CD8-positive, alpha-beta memory T cell (primary cell): ENCODE results near the gene CYB5R2. TPM values are rescaled to one million over a fixed set of nuclear protein-coding genes. Genes with fewer than 3 reads are reported as not detected.
A peak's percentile ranks its signal among the peaks of the same experiment; 100 is the strongest.

Experiments used
- CTCF ChIA-PET: fragments of 350-600 bp; sonication (Branson Sonifier 250); formaldehyde crosslinking; loops from one replicate; lab custom pipeline; 2021; ENCODE audit warnings: antibody characterized with exemption; lab: Charles Lee
- POLR2A ChIA-PET: fragments of 350-600 bp; sonication (Branson Sonifier 250); formaldehyde crosslinking; loops from one replicate; lab custom pipeline; 2021; ENCODE audit warnings: antibody characterized with exemption; lab: Charles Lee
- DNase-seq, 5 donors: peaks; one replicate each; pipeline versions ENCODE4 v3.0.0 to v3.0.0-alpha.2; 2020 to 2022; ENCODE audit warnings: mixed read lengths in 1 of 5
- H3K27ac ChIP-seq: one replicate; pipeline ENCODE4 v1.7.0; 2013; ENCODE audit warnings: low read depth, mild to moderate bottlenecking, low read length, moderate library complexity
- H3K27me3 ChIP-seq: 2 replicates; pipeline ENCODE4 v1.7.0; 2013; ENCODE audit warnings: low read length, mild to moderate bottlenecking; ENCODE audit not compliant: insufficient read depth, poor library complexity, severe bottlenecking
- H3K36me3 ChIP-seq: 2 replicates; pipeline ENCODE4 v1.7.0; 2013; ENCODE audit warnings: mild to moderate bottlenecking, low read length, moderate library complexity; ENCODE audit not compliant: insufficient read depth
- H3K4me1 ChIP-seq: 2 replicates; pipeline ENCODE4 v1.7.0; 2013; ENCODE audit warnings: mild to moderate bottlenecking, low read length, moderate library complexity; ENCODE audit not compliant: insufficient read depth
- H3K4me3 ChIP-seq: 2 replicates; pipeline ENCODE4 v1.7.0; 2013; ENCODE audit warnings: mild to moderate bottlenecking, low read length
- H3K9me3 ChIP-seq: 2 replicates; pipeline ENCODE4 v1.7.0; 2013; ENCODE audit warnings: mild to moderate bottlenecking, low read length
- H3K27ac Mint-ChIP-seq, 8 donors: one replicate each; pipeline ENCODE4 v1.8.0; 2020 to 2021; ENCODE audit warnings: mixed read lengths in 8 of 8, mild to moderate bottlenecking in 6 of 8, inconsistent platforms in 3 of 8, moderate library complexity in 3 of 8
- H3K27me3 Mint-ChIP-seq, 2 donors: one replicate each; pipeline ENCODE4 v1.8.0; 2020 to 2021; ENCODE audit warnings: mixed read lengths in 2 of 2, mild to moderate bottlenecking in 1 of 2, moderate library complexity in 1 of 2
- H3K36me3 Mint-ChIP-seq, 3 donors: one replicate each; pipeline ENCODE4 v1.8.0; 2020 to 2021; ENCODE audit warnings: mixed read lengths in 3 of 3, inconsistent platforms in 1 of 3, mild to moderate bottlenecking in 1 of 3
- H3K4me1 Mint-ChIP-seq, 3 donors: one replicate each; pipeline ENCODE4 v1.8.0; 2020 to 2021; ENCODE audit warnings: mixed read lengths in 3 of 3, inconsistent platforms in 1 of 3, mild to moderate bottlenecking in 1 of 3
- H3K4me3 Mint-ChIP-seq, 7 donors: one replicate each; pipeline ENCODE4 v1.8.0; 2020 to 2021; ENCODE audit warnings: mixed read lengths in 7 of 7, mild to moderate bottlenecking in 6 of 7, moderate library complexity in 4 of 7, inconsistent platforms in 2 of 7
- H3K9me3 Mint-ChIP-seq, 5 donors: one replicate each; pipeline ENCODE4 v1.8.0; 2020 to 2022; ENCODE audit warnings: mixed read lengths in 5 of 5, mild to moderate bottlenecking in 3 of 5, moderate library complexity in 2 of 5, inconsistent platforms in 1 of 5
- polyA plus RNA-seq: library from polyadenylated mRNA; unstranded; fragments of 300-500 nt; fragmentation: Illumina TruSeq; gene quantifications from one replicate; pipeline ENCODE4 v1.2.3, GENCODE V29; 2021
- total RNA-seq, 2 experiments: library from RNA; stranded (reverse); gene quantifications; one replicate each; pipeline ENCODE4 v1.2.3, GENCODE V29; 2021

Gene CYB5R2
- total and polyA plus RNA-seq, 3 experiments from 2014 or later = 0.12 to 1.2 (median 0.80) TPM

DNA sequence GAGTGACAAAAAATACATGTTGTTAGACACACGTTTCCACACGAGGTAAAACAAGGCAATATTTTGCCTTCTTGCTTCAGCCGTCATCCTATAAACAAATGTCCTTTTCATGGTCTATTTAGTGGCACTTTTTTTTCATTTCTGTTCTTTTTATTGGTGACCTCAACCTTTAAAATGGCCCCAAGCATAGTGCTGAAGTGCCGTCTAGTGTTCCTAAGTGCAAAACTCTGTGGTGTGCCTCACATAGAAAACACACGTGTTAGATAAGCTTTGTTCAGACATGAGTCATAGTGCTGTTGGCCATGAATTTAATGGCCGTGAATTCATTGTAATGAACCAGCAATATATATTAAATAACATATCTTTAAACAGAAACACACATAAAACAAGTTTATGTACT, 17.3 kb upstream of the CYB5R2 start:
- H3K27ac ChIP-seq = no peak overlapping the region
- H3K9me3 ChIP-seq = no peaks in the 10 kb centered on the region
- no peaks in the 10 kb centered on the region for H3K36me3 ChIP-seq
- H3K4me1 ChIP-seq = no peaks in the 10 kb centered on the region
- H3K36me3 Mint-ChIP-seq = no peaks in the 10 kb centered on the region
- CTCF ChIA-PET = interaction anchor here (1.2 kb wide), 1 partner anchor 177 kb away, joined by 5 read pairs; the partner anchor contains the start of gene PPFIBP2
- H3K4me3 ChIP-seq = no peak overlapping the region
- DNase-seq = no peak
- no peaks in the 10 kb centered on the region for H3K4me1 Mint-ChIP-seq
- peaks cover 10 to 68% of the 10 kb centered on the region in 2 donors for H3K27me3 Mint-ChIP-seq
- H3K9me3 Mint-ChIP-seq = no peaks in the 10 kb centered on the region
- peaks cover 13% of the 10 kb centered on the region for H3K27me3 ChIP-seq
- H3K27ac Mint-ChIP-seq = no peak overlapping the region
- POLR2A ChIA-PET = no interaction called here
- H3K4me3 Mint-ChIP-seq = no peak overlapping the region

DNA sequence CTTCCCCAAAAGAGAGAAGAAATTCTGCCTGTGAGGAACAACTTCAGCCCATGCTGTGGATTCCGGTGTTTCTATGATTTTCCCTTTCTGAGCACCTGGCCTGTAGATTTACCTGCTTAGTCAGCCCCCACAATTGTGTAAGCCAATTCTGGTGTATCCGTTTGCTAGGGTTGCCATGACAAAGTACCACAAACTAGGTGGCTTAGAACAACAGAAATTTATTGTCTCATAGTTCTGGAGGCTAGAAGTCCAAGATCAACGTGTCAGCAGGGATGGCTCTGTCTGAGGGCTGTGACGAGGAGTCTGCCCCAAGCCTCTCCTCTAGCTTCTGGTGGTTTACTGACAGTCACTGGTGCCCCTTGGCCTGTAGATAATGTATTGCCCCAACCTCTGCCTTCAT, 15.9 kb upstream of the CYB5R2 start:
- POLR2A ChIA-PET = no interaction called here
- DNase-seq = no peak
- H3K27me3 Mint-ChIP-seq = peaks cover 10 to 67% of the 10 kb centered on the region in 2 donors

DNA sequence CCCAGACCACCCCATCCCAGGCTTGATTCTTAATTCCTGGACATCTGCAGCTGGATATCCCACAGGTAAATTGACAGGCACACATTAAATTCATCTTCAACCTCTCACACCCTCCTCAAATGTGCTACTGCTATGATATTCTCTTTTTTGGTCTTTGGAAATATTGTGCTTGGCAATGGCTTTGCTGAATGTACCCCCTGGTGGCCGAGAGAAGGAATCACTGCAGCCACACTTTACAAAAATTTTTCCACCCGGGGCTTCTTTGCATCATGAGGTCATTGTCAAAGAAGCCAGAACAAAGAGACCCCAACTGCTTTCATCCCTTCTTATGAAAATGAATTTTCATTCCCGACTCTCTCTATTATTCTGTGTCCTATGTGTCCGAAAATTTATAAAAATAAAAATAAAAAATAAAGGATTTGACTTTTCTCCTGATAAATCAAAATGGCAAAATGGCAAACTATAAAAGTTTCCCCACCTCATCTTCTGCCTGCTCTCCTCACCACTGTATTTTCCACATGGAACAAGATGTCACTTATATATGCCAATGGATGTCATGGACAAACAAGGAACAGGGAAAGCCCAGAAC, 15.0 kb upstream of the CYB5R2 start:
- CTCF ChIA-PET = no interaction called here
- H3K4me1 Mint-ChIP-seq = no peaks in the 10 kb centered on the region
- no peaks in the 10 kb centered on the region for H3K9me3 Mint-ChIP-seq

More for the DNA sequence above, 15.9 kb upstream of the CYB5R2 start:
- Histone ChIP-seq H3K4me3 (no peak overlapping the region), H3K27ac (no peak overlapping the region), H3K4me1 (no peaks in the 10 kb centered on the region), H3K36me3 (no peaks in the 10 kb centered on the region), H3K9me3 (no peaks in the 10 kb centered on the region), H3K27me3 (peaks cover 10% of the 10 kb centered on the region)
- H3K36me3 Mint-ChIP-seq = no peaks in the 10 kb centered on the region
- no peaks in the 10 kb centered on the region for H3K4me1 Mint-ChIP-seq
- no peak overlapping the region for H3K27ac Mint-ChIP-seq
- no peaks in the 10 kb centered on the region for H3K9me3 Mint-ChIP-seq
- no peak overlapping the region for H3K4me3 Mint-ChIP-seq
- CTCF ChIA-PET = no interaction called here

DNA sequence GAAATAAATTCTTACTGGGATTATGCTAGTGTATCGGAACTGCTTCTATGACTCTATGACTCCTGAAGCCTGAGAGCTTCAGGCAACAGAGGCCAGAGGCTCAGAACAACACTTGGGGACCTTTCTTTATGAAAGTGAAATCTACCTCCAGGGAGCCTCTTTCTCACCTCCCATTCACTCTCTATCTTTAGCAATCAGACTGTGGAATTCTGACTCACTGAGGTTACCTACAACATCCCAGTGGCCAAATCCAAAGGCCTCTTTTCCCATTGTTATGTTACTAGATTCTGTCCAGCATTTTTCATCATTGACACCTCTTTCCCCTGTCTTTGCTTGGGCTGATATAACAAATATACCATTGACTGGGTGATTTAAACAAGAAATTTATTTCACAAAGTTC, 14.1 kb upstream of the CYB5R2 start:
- Mint-ChIP-seq H3K4me3 (no peak overlapping the region), H3K27ac (no peak overlapping the region), H3K4me1 (no peaks in the 10 kb centered on the region), H3K36me3 (no peaks in the 10 kb centered on the region), H3K27me3 (peaks cover 6 to 49% of the 10 kb centered on the region in 2 donors), H3K9me3 (no peaks in the 10 kb centered on the region)
- H3K4me3 ChIP-seq = no peak overlapping the region
- POLR2A ChIA-PET = no interaction called here
- peaks cover 4% of the 10 kb centered on the region for H3K27me3 ChIP-seq
- no peak overlapping the region for H3K27ac ChIP-seq
- no peaks in the 10 kb centered on the region for H3K36me3 ChIP-seq
- H3K9me3 ChIP-seq = no peaks in the 10 kb centered on the region
- no peak for DNase-seq
- CTCF ChIA-PET = interaction anchor here (1.1 to 1.4 kb wide), 2 partner anchors 8 to 22 kb away, joined by 3 read pairs; no protein-coding TSS in a partner anchor
- H3K4me1 ChIP-seq = no peaks in the 10 kb centered on the region

More for the DNA sequence above, 15.0 kb upstream of the CYB5R2 start:
- H3K9me3 ChIP-seq = no peaks in the 10 kb centered on the region
- H3K4me3 Mint-ChIP-seq = no peak overlapping the region
- POLR2A ChIA-PET = no interaction called here
- H3K4me3 ChIP-seq = no peak overlapping the region
- peak in 1 of 5 donors; percentile 10 for DNase-seq
- no peaks in the 10 kb centered on the region for H3K4me1 ChIP-seq
- H3K36me3 Mint-ChIP-seq = no peaks in the 10 kb centered on the region
- H3K27me3 ChIP-seq = peaks cover 4% of the 10 kb centered on the region
- no peak overlapping the region for H3K27ac Mint-ChIP-seq
- H3K27me3 Mint-ChIP-seq = peaks cover 6 to 58% of the 10 kb centered on the region in 2 donors
- H3K36me3 ChIP-seq = no peaks in the 10 kb centered on the region
- H3K27ac ChIP-seq = no peak overlapping the region

DNA sequence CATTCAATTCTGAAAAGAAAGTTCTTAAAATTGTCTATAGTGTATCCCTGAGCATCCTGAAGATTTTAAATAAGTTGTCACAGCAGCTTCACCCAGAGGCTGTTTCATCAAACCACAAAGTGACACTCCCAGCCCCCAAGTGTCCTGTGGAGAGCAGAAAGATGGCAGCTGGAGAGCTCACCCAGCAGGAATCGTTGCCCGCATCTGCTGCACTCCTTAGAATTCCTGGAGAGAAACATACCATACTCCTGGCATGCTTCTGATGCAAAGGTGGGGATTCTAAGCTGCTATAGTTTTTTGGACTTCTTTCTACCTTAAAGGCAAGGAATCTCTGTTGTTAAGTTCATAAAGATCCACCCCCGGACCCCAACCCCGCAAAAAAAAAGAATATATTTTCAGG, 13.5 kb upstream of the CYB5R2 start:
- POLR2A ChIA-PET = no interaction called here
- DNase-seq = no peak

DNA sequence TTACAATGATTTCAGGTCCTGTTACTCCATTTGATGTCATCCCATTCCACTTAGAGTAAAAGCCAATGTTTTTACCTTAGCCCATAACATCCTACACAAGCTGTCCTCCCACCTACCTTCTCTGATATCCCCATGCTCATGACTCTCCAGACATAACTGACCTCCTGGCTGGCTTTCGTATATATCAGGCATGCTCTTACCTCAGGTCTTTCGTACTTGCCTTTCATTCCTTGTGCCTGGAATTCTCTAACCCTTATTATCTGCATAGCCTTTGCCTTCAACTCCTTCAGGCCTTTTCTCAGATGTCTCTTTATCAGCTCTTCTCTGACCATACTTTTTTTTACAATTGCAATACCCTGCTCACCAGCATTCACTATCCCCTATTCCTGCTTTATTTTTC, 10.3 kb upstream of the CYB5R2 start:
- H3K36me3 Mint-ChIP-seq = no peaks in the 10 kb centered on the region
- POLR2A ChIA-PET = no interaction called here
- Histone ChIP-seq H3K4me3 (no peak overlapping the region), H3K9me3 (no peaks in the 10 kb centered on the region), H3K36me3 (no peaks in the 10 kb centered on the region), H3K4me1 (no peaks in the 10 kb centered on the region), H3K27ac (no peak overlapping the region), H3K27me3 (peaks cover 4% of the 10 kb centered on the region)
- peaks cover 10 to 33% of the 10 kb centered on the region in 2 donors for H3K27me3 Mint-ChIP-seq
- H3K9me3 Mint-ChIP-seq = no peaks in the 10 kb centered on the region
- no peaks in the 10 kb centered on the region for H3K4me1 Mint-ChIP-seq
- no peak overlapping the region for H3K4me3 Mint-ChIP-seq
- CTCF ChIA-PET = no interaction called here
- H3K27ac Mint-ChIP-seq = no peak overlapping the region
- DNase-seq = no peak

More for the DNA sequence above, 13.5 kb upstream of the CYB5R2 start:
- peaks cover 4% of the 10 kb centered on the region for H3K27me3 ChIP-seq
- no peaks in the 10 kb centered on the region for H3K9me3 Mint-ChIP-seq
- no peaks in the 10 kb centered on the region for H3K4me1 ChIP-seq
- no peak overlapping the region for H3K27ac ChIP-seq
- H3K27me3 Mint-ChIP-seq = peaks cover 6 to 43% of the 10 kb centered on the region in 2 donors
- H3K4me3 ChIP-seq = no peak overlapping the region
- H3K4me1 Mint-ChIP-seq = no peaks in the 10 kb centered on the region
- H3K36me3 ChIP-seq = no peaks in the 10 kb centered on the region
- no peak overlapping the region for H3K27ac Mint-ChIP-seq
- H3K9me3 ChIP-seq = no peaks in the 10 kb centered on the region
- H3K36me3 Mint-ChIP-seq = no peaks in the 10 kb centered on the region
- CTCF ChIA-PET = interaction anchor here (1.1 to 1.4 kb wide), 2 partner anchors 9 to 21 kb away, joined by 3 read pairs; no protein-coding TSS in a partner anchor
- H3K4me3 Mint-ChIP-seq = no peak overlapping the region

DNA sequence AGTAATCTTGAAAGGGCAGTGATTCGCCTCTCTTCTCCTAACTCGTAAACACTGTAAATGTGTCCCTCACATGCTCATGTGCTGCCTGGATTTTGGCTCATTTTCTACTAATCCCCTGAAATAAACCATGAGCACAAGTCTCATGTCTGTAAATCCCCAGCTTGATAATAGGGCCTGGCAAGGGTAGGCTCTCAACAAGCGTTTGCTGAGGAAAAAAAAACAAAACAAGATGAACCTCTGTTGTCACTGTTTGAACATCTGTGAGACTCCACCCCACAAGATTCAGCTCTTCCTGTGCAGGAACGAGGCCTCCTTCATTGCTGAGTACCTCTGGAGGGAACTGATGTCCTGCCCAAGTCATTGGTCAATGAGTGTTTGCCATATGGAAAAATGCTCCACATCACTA, 4.5 kb upstream of the CYB5R2 start:
- ChIA-PET CTCF (no interaction called here), POLR2A (no interaction called here)
- no peaks in the 10 kb centered on the region for H3K36me3 Mint-ChIP-seq

DNA sequence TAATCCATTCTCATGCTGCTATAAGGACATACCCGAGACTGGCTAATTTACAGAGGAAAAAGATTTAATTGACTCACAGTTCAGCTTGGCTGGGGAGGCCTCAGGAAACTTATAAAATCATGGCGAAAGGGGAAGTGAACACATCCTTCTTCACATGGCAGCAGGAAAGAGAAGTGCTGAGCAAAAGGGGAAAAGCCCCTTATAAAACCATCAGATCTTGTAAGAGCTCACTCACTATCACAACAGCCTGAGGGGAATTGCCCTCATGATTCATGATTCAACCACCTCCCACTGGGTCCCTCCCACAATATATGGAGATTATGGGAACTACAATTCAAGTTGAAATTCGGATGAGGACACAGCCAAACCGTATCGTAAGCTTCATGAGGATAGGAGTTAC, 3.8 kb upstream of the CYB5R2 start:
- ChIA-PET CTCF (no interaction called here), POLR2A (no interaction called here)
- H3K27me3 Mint-ChIP-seq = peaks cover 34 to 71% of the 10 kb centered on the region in 2 donors
- no peaks in the 10 kb centered on the region for H3K36me3 ChIP-seq
- no peak for DNase-seq
- H3K4me3 ChIP-seq = no peak overlapping the region
- H3K9me3 ChIP-seq = no peaks in the 10 kb centered on the region
- H3K4me1 Mint-ChIP-seq = peaks cover 5 to 16% (median 9%) of the 10 kb centered on the region in 3 donors
- no peaks in the 10 kb centered on the region for H3K9me3 Mint-ChIP-seq
- no peaks in the 10 kb centered on the region for H3K4me1 ChIP-seq
- H3K27ac ChIP-seq = no peak overlapping the region
- no peak overlapping the region for H3K27ac Mint-ChIP-seq
- H3K27me3 ChIP-seq = peaks cover 13% of the 10 kb centered on the region
- no peak overlapping the region for H3K4me3 Mint-ChIP-seq
- H3K36me3 Mint-ChIP-seq = no peaks in the 10 kb centered on the region

More for the DNA sequence above, 4.5 kb upstream of the CYB5R2 start:
- H3K9me3 ChIP-seq = no peaks in the 10 kb centered on the region
- peak overlapping the region in 1 of 8 donors; percentile 54 for H3K27ac Mint-ChIP-seq
- H3K27ac ChIP-seq = no peak overlapping the region
- H3K4me3 ChIP-seq = no peak overlapping the region
- H3K36me3 ChIP-seq = no peaks in the 10 kb centered on the region
- H3K27me3 ChIP-seq = peaks cover 11% of the 10 kb centered on the region
- peaks cover 27 to 64% of the 10 kb centered on the region in 2 donors for H3K27me3 Mint-ChIP-seq
- no peaks in the 10 kb centered on the region for H3K9me3 Mint-ChIP-seq
- no peaks in the 10 kb centered on the region for H3K4me1 ChIP-seq
- H3K4me1 Mint-ChIP-seq = peaks cover 5 to 14% (median 9%) of the 10 kb centered on the region in 3 donors
- H3K4me3 Mint-ChIP-seq = no peak overlapping the region
- no peak for DNase-seq
